GM18502 (cell line): ENCODE results near the gene PGM1.

Source experiments
- ATAC-seq: cut with Tn5 transposase; IDR thresholded peaks from one replicate; pipeline ENCODE4 v1.9.1; 2021; ENCODE audit warnings: mild to moderate bottlenecking; ENCODE audit not compliant: unreplicated experiment, poor library complexity

The PGM1 gene

GRCh38 chr1:63662056-63662836 is 69.0 kb downstream of the PGM1 start:
- ATAC-seq, result no peak

DNA sequence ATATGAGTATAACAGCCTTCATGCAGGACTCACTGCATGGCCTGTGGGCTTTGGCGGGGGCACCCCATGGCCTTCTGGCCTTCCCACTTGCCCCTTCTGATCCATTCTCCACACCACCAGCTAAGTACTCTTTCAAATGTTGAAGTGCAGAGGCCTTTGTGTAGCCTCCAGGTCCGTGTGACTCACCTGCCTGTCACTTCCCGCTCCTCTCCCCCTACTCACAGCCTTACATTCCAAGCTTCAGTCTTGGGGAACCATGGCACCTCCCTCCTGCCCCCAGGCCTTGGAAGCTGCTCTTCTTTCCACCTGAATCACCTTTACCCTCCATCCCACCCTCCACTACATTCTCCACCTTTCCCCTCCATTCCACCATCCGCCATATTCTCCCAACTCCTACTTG is 69.6 kb downstream of the PGM1 start:
- no peak for ATAC-seq

GRCh38 chr1:63663301-63663700 is 70.1 kb downstream of the PGM1 start:
- ATAC-seq, result no peak

GRCh38 chr1:63663873-63664272 is 70.7 kb downstream of the PGM1 start:
- no peak for ATAC-seq

DNA sequence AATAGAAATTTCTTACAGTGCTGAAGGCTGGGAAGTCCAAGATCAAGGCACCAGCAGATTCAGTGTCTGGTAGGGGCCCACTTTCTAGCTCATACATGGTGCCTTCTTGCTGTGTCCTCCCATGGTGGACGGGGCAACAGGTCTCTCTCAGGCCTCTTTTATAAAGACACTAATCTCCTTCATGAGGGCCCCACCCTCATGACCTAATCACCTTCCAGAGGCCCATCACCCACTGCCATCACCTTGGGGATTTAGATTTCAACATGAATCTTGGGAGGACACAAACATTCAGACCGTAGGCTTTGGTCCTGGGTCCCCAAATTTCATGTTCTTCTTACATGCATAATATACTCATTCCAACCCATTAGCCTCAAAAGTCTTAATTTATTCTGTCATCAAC is 71.5 kb downstream of the PGM1 start:
- no peak for ATAC-seq

DNA sequence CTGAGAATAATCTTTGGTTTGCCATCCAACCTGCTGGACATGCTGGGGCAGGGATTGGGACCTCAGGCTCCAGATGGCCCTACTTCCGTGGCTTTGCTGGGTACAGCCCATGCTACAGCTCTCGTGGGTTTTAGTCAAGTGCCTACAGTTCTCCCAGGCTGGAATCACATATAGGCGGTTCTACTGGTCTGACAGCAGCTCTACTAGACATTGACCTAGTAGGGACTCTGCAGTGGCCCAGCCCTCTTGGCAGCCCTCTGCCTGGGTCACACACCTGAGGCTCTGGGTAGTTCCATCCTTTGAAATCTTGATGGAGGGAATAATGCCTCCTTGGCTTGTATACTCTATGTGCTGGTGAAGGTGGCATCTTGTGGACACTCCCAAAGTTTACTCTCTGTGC is 72.2 kb downstream of the PGM1 start:
- ATAC-seq, result no peak

DNA sequence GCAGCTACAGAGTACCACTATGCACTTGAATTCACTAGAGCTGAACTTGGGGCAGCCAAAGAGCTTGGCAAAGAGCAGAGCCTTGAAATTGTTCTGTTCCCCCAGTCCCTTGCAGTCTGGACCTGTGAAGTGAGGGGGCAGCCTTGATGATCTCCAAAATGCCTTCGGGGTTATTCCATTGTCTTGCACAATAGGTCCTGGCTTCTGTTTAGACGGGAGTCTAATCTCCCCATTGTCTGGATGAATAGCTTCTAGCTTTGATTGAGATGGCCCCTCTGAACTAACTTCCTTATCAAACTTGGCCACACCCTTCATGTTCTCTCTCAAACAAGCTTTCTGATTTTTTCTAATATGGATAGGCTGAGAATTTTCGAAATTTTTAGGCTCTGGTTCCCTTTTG is 72.6 kb downstream of the PGM1 start:
- ATAC-seq, result no peak

DNA sequence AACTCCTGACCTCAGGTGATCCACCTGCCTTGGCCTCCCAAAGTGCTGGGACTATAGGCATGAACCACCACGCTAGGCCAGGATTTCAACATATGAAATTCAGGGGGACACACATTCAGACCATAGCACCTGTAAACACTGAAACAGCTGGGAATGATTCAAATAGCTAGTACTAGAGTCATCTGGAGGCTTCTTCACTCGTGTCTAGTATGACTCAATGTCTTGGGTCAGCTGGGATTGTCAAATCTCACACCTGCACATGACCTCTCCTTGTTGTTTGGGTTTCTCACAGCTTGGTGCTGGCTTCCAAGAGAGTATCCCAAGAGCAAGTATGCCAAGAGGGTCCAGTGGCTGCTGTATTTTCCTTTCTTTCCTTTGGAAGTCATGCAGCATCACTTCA is 75.1 kb downstream of the PGM1 start:
- peak; percentile 43 for ATAC-seq

DNA sequence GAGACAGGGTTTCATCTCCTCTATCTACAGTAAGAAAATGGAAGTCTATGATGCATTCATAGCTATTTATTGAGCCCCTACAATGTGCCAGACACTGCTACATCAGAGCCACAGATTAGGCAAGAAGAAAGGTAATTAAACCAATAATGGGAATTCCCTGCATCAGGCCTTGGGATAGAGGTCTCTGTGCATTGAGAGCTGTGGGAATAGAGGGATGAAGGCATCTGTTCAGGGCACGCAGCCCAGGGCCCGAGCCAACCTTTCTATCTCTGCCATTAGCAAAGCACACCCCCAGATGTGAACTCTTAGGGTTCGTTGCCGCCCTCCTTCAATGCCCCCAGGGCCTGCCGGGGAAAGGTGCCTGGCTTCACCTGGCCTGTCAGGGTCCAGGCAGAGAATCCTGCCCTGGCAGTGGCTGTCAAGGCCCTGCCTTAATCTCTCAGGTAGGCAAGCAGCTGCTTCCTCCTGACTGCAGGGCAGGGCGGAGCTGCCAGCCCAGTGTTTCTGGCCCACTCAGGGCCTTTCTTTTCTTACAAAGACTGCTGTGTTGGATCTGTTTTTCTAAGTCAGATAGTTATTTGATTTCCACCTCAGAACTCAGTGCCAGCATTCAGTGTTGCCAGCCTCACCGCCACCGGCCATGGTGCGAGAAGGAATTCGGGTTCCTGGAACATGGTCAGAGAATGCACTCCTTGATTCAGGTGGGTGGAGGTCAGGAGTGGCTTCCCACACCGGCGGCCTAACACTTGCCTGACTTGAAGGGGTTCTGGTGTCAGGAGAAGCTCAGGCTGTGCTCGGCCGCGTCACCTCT is 76.1 kb downstream of the PGM1 start:
- no peak for ATAC-seq

GRCh38 chr1:63670164-63670563 is 77.0 kb downstream of the PGM1 start:
- no peak for ATAC-seq

DNA sequence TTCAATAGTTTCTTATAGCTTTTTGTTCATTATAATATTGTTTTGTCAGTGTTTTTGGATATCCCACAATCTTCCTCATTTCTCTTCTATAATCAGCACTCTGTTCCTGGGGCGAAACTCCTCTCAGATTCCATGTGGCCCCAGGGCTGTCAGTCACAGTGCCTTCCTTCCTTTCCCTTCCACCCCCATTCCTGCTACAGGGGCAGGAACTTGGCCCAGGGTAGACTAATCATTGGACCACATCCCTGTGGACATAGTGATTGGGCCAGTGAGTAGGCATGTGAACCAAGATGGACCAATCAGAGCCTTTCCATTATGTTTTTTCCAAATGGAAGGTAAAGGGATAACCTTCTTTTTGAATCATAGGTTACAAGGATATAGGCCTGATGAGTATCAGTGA is 78.3 kb downstream of the PGM1 start:
- no peak for ATAC-seq

- peak; percentile 75 for ATAC-seq
Measured at GRCh38 chr1:63674238-63674864, 81.1 kb downstream of the PGM1 start.

- ATAC-seq, result no peak
Measured at GRCh38 chr1:63674865-63675419, 81.7 kb downstream of the PGM1 start.

- no peak for ATAC-seq
Measured at GRCh38 chr1:63675420-63675931, 82.3 kb downstream of the PGM1 start.

GRCh38 chr1:63677497-63677896 is 84.3 kb downstream of the PGM1 start:
- ATAC-seq, result no peak

GRCh38 chr1:63678200-63678599 is 85.0 kb downstream of the PGM1 start:
- ATAC-seq, result no peak

- ATAC-seq, result no peak
Measured at GRCh38 chr1:63679076-63679475, 85.9 kb downstream of the PGM1 start.

GRCh38 chr1:63679589-63679988 is 86.4 kb downstream of the PGM1 start:
- no peak for ATAC-seq

- no peak for ATAC-seq
Measured at GRCh38 chr1:63682936-63683335, 89.7 kb downstream of the PGM1 start.

- ATAC-seq, result no peak
Measured at GRCh38 chr1:63683759-63684158, 90.5 kb downstream of the PGM1 start.

DNA sequence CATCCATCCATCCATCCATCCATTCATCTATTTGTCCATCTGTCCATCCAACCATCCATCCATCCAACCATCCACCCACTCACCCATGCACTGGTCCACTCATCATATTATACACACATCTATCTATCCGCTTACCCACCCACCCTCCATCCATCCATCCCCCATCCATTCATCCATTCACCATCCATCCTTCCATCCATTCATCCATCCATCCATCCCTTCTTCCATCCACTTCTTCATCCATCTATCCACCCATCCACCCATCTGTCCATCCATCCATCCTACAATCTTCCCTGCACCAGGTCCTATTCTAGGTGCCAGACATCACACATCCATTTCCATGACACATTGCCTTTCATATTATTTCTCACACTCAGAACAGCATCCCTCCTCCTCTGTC is 93.5 kb downstream of the PGM1 start:
- no peak for ATAC-seq
